Activated CD8-positive, alpha-beta T cell treated with anti-CD3 and anti-CD28 coated beads for 36 hours (primary cell): Measurements from ENCODE around the gene TFDP1. TPM values are rescaled to one million over a fixed set of nuclear protein-coding genes. Genes with fewer than 3 reads are reported as not detected.

ENCODE experiments used
- ATAC-seq: fragments of 200-7000 bp; cut with Tn5 transposase; one replicate; pipeline ENCODE4 v1.10.0; 2021; ENCODE audit warnings: mild to moderate bottlenecking, moderate library complexity
- CTCF ChIA-PET: fragments of 350-600 bp; sonication (Branson Sonifier 250); formaldehyde crosslinking; loops from one replicate; lab custom pipeline; 2021; ENCODE audit warnings: antibody characterized with exemption; lab: Charles Lee
- POLR2A ChIA-PET: fragments of 350-600 bp; sonication (Branson Sonifier 250); formaldehyde crosslinking; loops from one replicate; lab custom pipeline; 2021; ENCODE audit warnings: antibody characterized with exemption; lab: Charles Lee
- DNase-seq: peaks from one replicate; pipeline ENCODE4 v3.0.0-alpha.2; 2020
- H3K27ac Mint-ChIP-seq: one replicate; pipeline ENCODE4 v1.8.0; 2021; ENCODE audit warnings: mild to moderate bottlenecking, mixed read lengths
- H3K27me3 Mint-ChIP-seq: one replicate; pipeline ENCODE4 v1.8.0; 2021; ENCODE audit warnings: mixed read lengths
- H3K36me3 Mint-ChIP-seq: one replicate; pipeline ENCODE4 v1.8.0; 2021; ENCODE audit warnings: low read depth, mixed read lengths
- H3K4me1 Mint-ChIP-seq: one replicate; pipeline ENCODE4 v1.8.0; 2021; ENCODE audit warnings: low read depth, mixed read lengths
- H3K4me3 Mint-ChIP-seq: one replicate; pipeline ENCODE4 v1.8.0; 2021; ENCODE audit warnings: mild to moderate bottlenecking, moderate library complexity, mixed read lengths
- H3K9me3 Mint-ChIP-seq: one replicate; pipeline ENCODE4 v1.8.0; 2021; ENCODE audit warnings: mixed read lengths
- CTCF ChIP-seq: fragments of 200-600 bp; IDR thresholded peaks from one replicate; pipeline ENCODE4 v1.8.0; 2022; ENCODE audit warnings: antibody characterized with exemption, mild to moderate bottlenecking
- intact Hi-C: fragments of 100-400 bp; cut with micrococcal nuclease; formaldehyde crosslinking; loops from one replicate; pipeline ENCODE4 v1.10.0; 2022
- total RNA-seq, 2 experiments: library from RNA; stranded (reverse); gene quantifications; one replicate each; pipeline ENCODE4 v1.2.3, GENCODE V29; 2021

Gene TFDP1
- total RNA-seq, 2 experiments from 2014 or later, result 174 to 184 TPM

GRCh38 chr13:113552786-113553434 is 31.6 kb upstream of the TFDP1 start:
- Mint-ChIP-seq H3K36me3 (peaks cover 4% of the 10 kb centered on the region), H3K9me3 (no peaks in the 10 kb centered on the region), H3K4me1 (no peaks in the 10 kb centered on the region), H3K27ac (no peak overlapping the region), H3K4me3 (no peak overlapping the region), H3K27me3 (no peaks in the 10 kb centered on the region)
- DNase-seq (no peak), ATAC-seq (no peak)
- POLR2A ChIA-PET, result no interaction called here
- CTCF ChIA-PET, result no interaction called here
- intact Hi-C loops, result no loop called here
- TF ChIP-seq CTCF, result no peak

- H3K4me3 Mint-ChIP-seq, result no peak overlapping the region
- no peak for TF ChIP-seq CTCF
- no peaks in the 10 kb centered on the region for H3K27me3 Mint-ChIP-seq
- CTCF ChIA-PET, result no interaction called here
- H3K27ac Mint-ChIP-seq, result no peak overlapping the region
- no peaks in the 10 kb centered on the region for H3K9me3 Mint-ChIP-seq
- H3K36me3 Mint-ChIP-seq, result peaks cover 4% of the 10 kb centered on the region
- ATAC-seq, result no peak
- no peaks in the 10 kb centered on the region for H3K4me1 Mint-ChIP-seq
- POLR2A ChIA-PET, result no interaction called here
- no peak for DNase-seq
- intact Hi-C loops, result no loop called here
Measured at GRCh38 chr13:113553511-113554332, 30.8 kb upstream of the TFDP1 start.

- H3K27me3 Mint-ChIP-seq, result no peaks in the 10 kb centered on the region
- ATAC-seq (no peak), DNase-seq (no peak)
- H3K4me3 Mint-ChIP-seq, result no peak overlapping the region
- H3K9me3 Mint-ChIP-seq, result no peaks in the 10 kb centered on the region
- ChIA-PET POLR2A (no interaction called here), CTCF (no interaction called here)
- no peaks in the 10 kb centered on the region for H3K4me1 Mint-ChIP-seq
- H3K27ac Mint-ChIP-seq, result no peak overlapping the region
- intact Hi-C loops, result no loop called here
- peaks cover 2% of the 10 kb centered on the region for H3K36me3 Mint-ChIP-seq
- TF ChIP-seq CTCF, result no peak
Measured at GRCh38 chr13:113554333-113554700, 30.2 kb upstream of the TFDP1 start.

- ChIA-PET POLR2A (no interaction called here), CTCF (no interaction called here)
- Mint-ChIP-seq H3K36me3 (no peaks in the 10 kb centered on the region), H3K9me3 (no peaks in the 10 kb centered on the region), H3K27ac (no peak overlapping the region), H3K4me3 (no peak overlapping the region), H3K27me3 (no peaks in the 10 kb centered on the region), H3K4me1 (no peaks in the 10 kb centered on the region)
- no peak for TF ChIP-seq CTCF
- intact Hi-C loops, result no loop called here
- no peak for ATAC-seq
- no peak for DNase-seq
Measured at GRCh38 chr13:113555141-113555540, 29.4 kb upstream of the TFDP1 start.

GRCh38 chr13:113557013-113557412 is 27.5 kb upstream of the TFDP1 start:
- ATAC-seq, result no peak

More at GRCh38 chr13:113557013-113557412, 27.5 kb upstream of the TFDP1 start:
- Mint-ChIP-seq H3K27me3 (no peaks in the 10 kb centered on the region), H3K4me1 (no peaks in the 10 kb centered on the region), H3K27ac (no peak overlapping the region), H3K9me3 (no peaks in the 10 kb centered on the region), H3K4me3 (no peak overlapping the region), H3K36me3 (no peaks in the 10 kb centered on the region)
- CTCF ChIA-PET, result interaction anchor here (1.0 kb wide), 1 partner anchor 12 kb away, joined by 3 read pairs; no protein-coding TSS in a partner anchor
- DNase-seq, result no peak
- intact Hi-C loops, result no loop called here
- POLR2A ChIA-PET, result no interaction called here
- TF ChIP-seq CTCF, result no peak
